Activated CD4-positive, alpha-beta T cell treated with anti-CD3 and anti-CD28 coated beads for 48 hours (primary cell): Measurements from ENCODE around the gene DPP6.
"Not testable (repeated sequence)": the region's sequence is repeated elsewhere in the genome, so short reads cannot be mapped to it uniquely, and the experiment has no call there.

Experiments used
- DNase-seq: peaks from one replicate; pipeline ENCODE4 v3.0.0-alpha.2; 2020

Gene DPP6

GRCh38 chr7:154051643-154052529, at the start of gene DPP6:
Gene DPP6, plus strand, starts transcription at chr7:154052398.
- DNase-seq, result not testable (repeated sequence)

GRCh38 chr7:154009423-154009911, 42.7 kb upstream of the DPP6 start:
- not testable (repeated sequence) for DNase-seq

GRCh38 chr7:154010726-154011568, 41.3 kb upstream of the DPP6 start:
- DNase-seq, result not testable (repeated sequence)

GRCh38 chr7:154012800-154013199, 39.4 kb upstream of the DPP6 start:
- not testable (repeated sequence) for DNase-seq

DNA sequence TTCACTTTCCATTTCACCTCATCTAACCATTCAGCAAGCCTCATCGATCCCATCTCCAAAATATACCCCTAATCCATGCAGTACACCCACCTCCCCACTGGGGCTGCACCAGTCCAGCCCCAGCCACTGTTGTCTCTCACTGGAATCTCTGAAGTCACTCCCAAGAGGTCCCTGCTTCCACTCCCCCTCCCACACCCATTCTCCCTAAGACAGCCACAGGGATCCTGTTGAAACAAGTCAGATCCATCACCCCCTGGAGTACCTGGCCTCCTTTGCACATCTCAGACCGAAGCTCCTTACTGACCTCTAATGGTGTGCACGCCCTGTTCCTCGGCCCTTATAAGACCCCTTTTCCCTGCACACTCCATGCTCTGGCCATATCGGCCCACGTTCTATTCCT, 36.6 kb upstream of the DPP6 start:
- not testable (repeated sequence) for DNase-seq

- not testable (repeated sequence) for DNase-seq
These were observed 33.8 kb upstream of the DPP6 start for GRCh38 chr7:154018354-154018753.

- not testable (repeated sequence) for DNase-seq
These were observed 24.4 kb upstream of the DPP6 start for GRCh38 chr7:154027805-154028204.

- DNase-seq, result not testable (repeated sequence)
These were observed 21.6 kb upstream of the DPP6 start for GRCh38 chr7:154030476-154031080.

DNA sequence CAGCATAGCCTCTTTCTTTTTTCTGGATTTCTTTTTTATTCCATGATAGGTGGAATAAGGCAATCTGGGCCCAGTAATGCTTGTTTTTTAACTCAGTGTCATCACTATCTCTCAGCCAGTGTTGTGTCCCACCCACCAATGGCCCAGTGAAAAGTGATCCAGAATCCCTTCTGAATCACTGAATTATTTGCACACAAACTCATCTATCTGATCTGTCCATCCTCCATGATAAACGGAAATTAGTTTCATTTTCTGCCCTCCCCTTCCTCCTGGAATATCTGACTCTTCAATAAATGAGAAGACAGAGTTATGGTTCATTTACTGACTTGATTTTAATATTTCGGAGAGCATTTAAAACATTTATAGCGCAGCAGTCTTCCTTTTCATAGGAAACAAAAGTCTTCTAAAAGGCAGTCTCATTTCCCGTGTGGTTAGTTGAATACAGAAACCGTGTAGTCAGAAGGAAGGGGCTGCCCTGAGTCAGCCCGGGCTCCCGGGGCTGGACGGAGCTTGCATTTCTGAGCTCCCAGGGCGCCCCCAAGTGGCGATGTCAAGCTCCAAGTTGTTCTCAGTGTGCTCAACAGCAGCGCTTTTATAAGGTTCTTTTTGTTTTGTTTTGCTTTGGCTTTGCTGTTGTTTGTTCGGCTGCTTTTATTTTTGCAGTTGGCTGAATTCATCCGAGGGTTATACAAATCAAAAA, 12.6 kb upstream of the DPP6 start:
- peak; percentile 61 for DNase-seq

DNA sequence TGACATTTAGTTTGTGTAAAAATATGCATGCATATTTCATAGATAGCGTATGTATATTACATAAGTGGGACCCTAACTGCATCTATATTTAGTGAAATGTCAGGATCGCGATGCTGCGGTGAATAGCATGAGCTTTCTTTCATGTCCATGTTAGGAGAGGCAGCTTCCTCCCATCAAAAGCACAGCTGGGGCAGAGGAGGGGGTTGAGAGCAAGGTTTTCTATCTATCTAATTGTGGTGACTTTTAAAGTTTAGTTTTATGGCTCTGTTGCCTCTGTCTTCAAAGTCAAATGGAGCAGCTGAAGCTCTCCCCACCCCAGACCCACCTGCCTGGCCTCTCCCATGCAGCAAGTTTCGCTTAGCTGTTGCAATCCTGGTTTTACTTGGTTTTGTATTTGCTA, 1.8 kb upstream of the DPP6 start:
- DNase-seq, result not testable (repeated sequence)

- not testable (repeated sequence) for DNase-seq
These were observed 1.1 kb upstream of the DPP6 start for GRCh38 chr7:154051006-154051642.

DNA sequence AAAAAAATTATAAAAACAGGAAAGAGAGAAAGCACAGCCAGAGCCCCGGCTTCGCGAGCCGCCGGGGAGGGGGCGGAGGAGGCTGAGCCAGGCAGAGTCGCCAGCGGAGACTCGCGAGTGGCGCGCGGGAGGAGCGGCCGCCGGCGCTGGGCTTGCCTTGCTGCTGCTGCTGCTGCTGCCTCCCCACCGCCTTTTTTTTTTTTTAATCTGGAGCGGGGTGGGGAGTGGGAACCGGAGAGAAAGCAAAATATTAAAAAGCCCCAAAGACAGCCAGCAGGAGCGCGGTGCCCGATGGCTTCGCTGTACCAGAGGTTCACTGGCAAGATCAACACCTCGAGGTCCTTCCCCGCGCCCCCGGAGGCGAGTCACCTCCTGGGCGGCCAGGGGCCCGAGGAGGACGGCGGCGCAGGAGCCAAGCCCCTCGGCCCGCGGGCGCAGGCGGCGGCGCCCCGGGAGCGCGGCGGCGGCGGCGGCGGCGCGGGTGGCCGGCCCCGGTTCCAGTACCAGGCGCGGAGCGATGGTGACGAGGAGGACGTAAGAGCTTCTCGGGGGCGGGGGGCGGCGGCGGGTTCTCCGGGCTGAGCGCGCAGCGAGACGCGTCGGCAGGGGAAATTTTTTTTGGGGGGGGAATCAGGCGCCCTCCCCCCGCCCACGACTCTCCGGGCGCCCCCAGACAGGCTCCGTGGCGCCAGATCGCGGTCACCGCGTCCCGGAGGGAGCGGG, 493 bp downstream of the DPP6 start:
- DNase-seq, result not testable (repeated sequence)

DNA sequence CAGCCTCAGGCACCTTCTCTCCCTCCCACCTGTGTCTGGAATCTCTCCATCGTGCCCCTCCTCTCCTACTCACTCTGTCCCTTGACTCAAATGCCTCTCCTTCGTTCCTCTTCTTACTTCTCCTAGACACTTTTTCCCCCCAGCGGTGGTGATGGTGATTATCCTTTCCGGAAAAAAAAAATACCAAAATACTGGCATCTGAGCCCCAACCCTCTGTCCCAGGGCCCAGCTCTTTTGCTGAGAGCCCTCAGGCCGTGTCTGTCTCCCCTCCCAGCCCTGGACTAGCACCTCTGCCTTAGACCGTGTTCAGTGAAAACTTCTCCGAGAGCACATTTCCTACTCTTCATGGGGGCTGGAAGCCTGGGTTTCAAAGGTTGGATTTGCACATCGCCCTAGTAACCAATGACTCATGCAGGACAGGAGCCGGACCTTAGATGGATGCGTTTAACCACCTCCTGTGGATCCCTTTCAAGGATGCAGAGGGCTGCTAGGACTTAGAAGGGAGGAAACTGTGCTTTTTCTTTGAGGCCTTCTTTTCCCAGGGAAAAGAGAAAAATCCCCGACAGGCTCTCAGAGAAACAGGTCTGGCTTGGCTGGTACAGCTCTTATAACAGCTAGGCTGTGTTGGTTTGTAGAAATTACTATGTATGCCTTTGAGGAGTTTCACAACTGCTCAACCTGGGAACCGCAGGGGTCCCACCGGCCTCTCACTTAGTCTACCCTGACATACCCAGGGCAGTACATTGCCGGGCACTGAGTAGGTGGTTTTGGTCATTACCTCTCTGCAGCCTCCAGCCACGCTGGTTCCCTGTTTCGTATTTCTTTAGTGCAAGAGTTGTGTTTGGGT, 1.5 kb downstream of the DPP6 start:
- not testable (repeated sequence) for DNase-seq

- not testable (repeated sequence) for DNase-seq
These were observed 2.5 kb downstream of the DPP6 start for GRCh38 chr7:154054664-154055063.

GRCh38 chr7:154055491-154056106, 3.4 kb downstream of the DPP6 start:
- DNase-seq, result peak; percentile 36

GRCh38 chr7:154058783-154059182, 6.6 kb downstream of the DPP6 start:
- not testable (repeated sequence) for DNase-seq

DNA sequence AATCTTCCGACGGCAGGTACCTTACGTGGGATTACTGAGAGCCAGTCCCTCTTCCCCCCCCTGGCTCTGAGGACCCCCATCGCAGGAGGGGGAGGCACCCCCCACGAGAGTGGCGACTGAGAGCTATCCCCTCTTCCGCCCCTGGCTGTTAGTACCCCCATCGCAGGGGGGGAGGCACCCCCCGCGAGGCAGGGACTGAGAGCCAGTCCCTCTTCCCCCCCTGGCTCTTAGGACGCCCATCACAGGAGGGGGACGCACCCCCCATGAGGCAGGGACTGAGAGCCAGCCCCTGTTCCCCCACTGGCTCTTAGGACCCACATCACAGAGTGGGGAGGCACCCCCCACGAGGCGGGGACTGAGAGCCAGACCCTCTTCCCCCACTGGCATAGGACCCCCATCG, 8.4 kb downstream of the DPP6 start:
- DNase-seq, result not testable (repeated sequence)

DNA sequence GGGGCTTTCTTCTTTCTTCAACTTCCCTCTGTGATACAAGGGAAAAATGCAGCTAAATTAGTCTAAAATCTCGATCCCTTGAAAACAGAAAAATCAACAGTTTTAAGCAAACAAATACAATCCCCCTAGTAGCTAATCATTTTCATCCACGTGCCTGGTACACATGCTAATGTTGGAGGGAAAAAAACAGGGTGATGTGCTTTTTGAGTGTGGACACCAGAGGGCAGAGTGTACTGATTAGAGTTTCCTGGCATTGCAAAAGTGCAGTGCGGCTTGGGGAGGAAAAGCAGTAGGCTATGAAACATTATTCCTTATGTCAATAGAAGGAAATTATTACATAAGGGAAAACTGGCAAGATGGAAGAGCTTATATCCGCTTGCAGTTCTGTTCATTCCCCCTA, 19.6 kb downstream of the DPP6 start:
- DNase-seq, result not testable (repeated sequence)

- not testable (repeated sequence) for DNase-seq
These were observed 20.4 kb downstream of the DPP6 start for GRCh38 chr7:154072395-154073181.
